22Rv1 (cell line): Measurements from ENCODE around the gene SDK2.

Experiments
- CTCF ChIP-seq: fragments of 450-650 bp; IDR thresholded peaks from 2 replicates; pipeline ENCODE4 v1.5.1; 2017; ENCODE audit warnings: mild to moderate bottlenecking
- ZFX ChIP-seq: fragments of 450-650 bp; IDR thresholded peaks from 2 replicates; pipeline ENCODE4 v1.6.1; 2017; ENCODE audit warnings: antibody characterized with exemption, borderline replicate concordance

GRCh38 chr17:73593249-73593965 lies 50.8 kb downstream of the SDK2 start:
- no peak for TF ChIP-seq CTCF
- TF ChIP-seq ZFX = no peak
